Measurements from ENCODE around the gene DBNL.

The DBNL gene

GRCh38 chr7:44100458-44101302 lies 56.2 kb downstream of the DBNL start:
- DNase-seq, result no peak

GRCh38 chr7:44101303-44101965 lies 56.9 kb downstream of the DBNL start:
- DNase-seq, result no peak

- no peak for DNase-seq
These were observed 57.7 kb downstream of the DBNL start for GRCh38 chr7:44101966-44102845.

DNA sequence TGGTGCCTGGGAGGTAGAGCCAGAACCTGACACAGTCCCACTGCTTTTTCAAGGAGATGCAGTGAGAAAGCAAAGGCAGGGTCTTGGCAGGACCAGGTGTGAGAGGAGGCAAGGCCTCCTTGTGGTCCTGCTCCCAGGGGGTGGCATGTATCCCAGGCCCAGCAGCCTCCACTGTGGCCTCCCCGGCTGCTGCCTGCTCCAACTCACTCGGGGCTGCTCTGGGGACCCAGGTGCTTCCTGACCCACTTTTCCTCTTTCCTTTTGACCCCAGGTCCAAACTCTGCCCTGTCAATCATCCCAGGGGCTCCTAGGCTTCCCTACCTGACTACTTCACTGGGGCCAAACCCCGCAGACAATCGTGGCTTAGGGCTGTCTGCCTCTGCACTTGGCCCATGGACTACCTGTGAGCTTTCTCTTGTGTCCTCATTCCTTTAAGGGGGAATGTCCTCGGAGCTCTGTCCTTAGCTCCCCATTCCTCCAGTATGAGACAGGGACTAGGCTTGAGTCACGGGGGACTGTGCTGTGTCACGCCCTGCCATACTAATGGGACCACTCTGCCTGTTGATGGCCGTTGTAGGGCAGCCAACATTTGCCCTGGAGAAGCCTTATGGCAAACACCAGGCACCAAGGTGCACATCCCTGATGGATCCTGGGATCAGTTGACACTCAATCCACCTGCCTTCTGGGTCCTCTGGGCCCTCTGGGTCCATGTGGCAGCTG lies 58.5 kb downstream of the DBNL start:
- no peak for DNase-seq

- no peak for DNase-seq
These were observed 59.0 kb downstream of the DBNL start for GRCh38 chr7:44103566-44103922.

DNA sequence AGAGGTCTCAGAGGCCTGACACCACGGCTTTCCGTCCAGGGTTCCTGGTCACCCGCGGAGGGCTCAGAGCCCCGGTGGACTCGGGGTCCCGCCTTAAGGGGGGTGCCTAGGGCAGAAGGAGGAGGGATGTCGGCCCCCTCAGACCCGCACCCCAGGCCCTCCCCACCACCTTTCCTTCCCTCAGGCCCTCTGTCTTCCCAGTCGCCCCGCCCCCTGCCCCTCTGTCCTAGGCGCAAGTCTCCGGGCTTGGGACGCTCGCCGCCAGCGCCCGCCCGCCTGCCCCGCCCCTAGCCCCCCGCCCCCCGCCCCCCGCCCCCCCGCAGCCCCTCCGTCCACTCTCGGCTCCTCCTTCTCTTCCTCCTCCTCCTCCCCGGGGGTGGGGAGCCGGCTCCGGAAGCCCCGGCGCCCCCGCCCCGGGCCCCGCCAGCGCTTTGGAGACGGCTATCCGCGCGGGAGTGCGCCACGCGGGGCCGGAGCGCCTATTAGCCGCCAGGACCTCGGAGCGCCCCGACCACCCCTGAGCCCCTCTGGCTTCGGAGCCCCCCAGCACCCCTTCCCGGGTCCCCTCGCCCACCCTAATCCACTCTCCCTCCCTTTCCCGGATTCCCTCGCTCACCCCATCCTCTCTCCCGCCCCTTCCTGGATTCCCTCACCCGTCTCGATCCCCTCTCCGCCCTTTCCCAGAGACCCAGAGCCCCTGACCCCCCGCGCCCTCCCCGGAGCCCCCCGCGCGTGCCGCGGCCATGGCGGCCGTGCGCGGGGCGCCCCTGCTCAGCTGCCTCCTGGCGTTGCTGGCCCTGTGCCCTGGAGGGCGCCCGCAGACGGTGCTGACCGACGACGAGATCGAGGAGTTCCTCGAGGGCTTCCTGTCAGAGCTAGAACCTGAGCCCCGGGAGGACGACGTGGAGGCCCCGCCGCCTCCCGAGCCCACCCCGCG lies 59.7 kb downstream of the DBNL start, which contains the start of gene AEBP1:
TSS of gene AEBP1 (plus strand) at position 423 of the 937 bp plus-strand sequence. CDS start at position 744, 321 bp downstream.
- DNase-seq, result peak; percentile 21 to 42

DNA sequence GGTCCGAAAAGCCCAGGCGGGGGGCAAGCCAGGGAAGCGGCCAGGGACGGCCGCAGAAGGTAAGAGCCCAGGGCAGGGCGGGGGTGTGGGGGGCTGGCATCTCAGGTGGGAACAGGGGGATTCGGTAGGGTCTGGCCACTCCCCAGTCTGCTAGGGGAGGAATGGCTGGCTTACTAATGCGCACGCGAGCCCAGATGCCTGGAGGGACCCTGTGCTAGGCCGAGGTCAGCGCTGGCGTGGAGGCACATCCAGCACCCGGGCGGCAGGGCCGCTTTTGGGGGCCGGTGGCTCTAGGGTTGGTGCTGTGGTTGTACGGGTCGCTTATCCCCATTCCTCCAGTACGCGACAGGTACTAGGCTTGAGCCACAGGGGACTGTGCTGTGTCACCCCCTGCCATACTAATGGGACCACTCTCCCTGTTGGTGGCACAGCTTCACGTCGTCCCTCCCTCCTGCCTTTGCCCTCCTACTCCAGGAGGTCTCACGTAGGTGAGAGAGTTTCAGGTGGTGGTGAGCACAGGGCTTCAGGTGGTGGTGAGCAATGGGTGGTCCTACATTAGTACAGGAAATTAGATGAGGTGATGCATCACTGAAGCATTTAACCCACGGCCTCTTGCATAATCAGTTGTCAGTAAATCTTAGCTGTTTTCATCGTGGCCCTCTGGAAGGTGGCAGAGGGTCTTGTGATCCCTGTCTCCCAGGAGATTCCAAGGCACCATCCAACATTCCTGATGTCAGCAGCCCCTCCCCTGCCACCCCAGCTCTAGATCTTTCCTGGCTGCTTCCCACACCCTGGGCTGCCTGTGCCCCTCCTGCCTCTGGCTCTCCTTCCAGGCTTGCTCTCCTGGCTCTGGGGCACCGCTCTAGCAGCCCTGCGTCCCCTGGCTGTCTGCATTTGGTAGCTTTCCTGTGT lies 60.6 kb downstream of the DBNL start:
- DNase-seq, result no peak

- no peak for DNase-seq
These were observed 61.3 kb downstream of the DBNL start for GRCh38 chr7:44105832-44106231.

- DNase-seq, result no peak
These were observed 62.0 kb downstream of the DBNL start for GRCh38 chr7:44106311-44107065.

- no peak for DNase-seq
These were observed 62.8 kb downstream of the DBNL start for GRCh38 chr7:44107116-44107960.

DNA sequence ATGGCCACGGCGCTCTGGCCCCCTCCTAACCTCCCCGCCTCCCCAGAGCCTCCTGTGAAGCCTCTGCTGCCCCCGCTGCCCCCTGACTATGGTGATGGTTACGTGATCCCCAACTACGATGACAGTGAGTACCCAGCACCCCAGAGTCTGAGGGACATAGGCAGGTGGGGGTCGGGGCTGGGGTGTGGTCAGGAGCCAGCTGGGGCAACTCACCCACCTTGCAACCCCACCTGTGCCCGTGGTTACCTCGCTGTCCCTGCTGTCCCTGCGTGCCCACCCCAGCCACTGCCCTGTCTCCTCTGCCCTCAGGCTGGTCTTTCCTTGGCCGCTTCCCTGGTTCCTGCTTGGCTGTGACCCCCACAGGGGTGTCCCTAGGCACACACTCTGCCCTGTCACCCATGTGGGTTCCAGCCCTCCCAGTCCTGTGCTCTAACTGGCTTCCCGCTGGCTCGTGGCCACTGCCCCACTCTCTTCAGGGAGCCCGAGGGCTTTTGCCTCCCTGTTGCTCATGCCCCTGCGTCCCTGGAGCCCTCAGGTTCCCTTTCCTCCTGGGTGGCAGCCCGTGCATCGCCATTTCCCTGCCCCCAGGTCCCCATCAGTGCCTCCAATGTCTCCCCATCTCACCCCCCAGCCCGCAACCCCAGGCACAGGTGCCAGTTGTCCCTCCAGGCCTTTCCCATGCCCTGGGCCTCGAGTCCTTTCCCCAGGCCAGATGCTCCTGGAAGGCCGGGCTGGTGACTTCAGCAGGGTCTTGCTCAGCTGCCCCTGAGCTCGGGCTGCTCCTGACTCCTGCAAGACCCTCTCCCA lies 63.7 kb downstream of the DBNL start:
- no peak for DNase-seq

DNA sequence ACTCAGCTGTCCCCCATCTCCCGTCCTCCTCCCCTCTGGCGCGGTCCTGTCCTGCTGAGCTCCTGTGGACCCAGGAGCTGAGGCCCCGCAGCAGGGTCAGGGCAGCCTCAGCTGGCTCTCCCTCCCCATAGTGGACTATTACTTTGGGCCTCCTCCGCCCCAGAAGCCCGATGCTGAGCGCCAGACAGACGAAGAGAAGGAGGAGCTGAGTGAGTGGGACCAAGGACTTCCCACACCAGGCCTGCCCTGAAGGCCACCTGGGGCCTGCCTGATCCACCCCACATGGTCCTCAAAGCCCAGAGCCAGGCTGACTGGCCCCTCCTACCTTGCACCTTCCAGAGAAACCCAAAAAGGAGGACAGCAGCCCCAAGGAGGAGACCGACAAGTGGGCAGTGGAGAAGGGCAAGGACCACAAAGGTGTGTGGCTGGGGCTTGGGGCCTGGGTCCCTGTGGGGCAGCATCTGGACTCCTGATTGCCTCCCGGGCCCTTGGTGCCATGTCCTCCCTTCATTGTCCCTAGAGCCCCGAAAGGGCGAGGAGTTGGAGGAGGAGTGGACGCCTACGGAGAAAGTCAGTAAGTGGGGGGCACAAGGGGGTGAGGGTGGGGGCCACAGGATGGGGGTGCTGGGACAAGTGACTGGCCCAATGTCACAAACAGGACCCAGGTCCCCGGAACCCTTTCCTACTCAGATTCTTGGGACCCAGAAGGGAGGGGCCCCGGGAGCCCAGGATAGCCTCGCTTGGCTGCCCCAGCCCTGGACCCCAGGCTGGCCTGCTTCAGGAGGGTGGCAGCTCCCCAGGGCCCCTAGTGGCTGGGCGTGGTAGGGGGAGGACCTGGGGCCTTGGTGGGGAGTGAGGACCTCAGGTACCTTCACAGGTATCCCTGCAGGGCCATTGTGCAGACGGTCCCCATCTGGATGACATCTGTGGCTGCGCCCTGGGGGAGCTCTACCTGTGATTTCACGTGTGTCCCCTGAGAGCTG lies 64.6 kb downstream of the DBNL start:
- DNase-seq, result no peak

GRCh38 chr7:44109991-44110390 lies 65.5 kb downstream of the DBNL start:
- DNase-seq, result no peak

- no peak for DNase-seq
These were observed 66.5 kb downstream of the DBNL start for GRCh38 chr7:44110719-44111635.

Data from CD4-positive, alpha-beta T cell treated with Interleukin-1 beta for 1 hour (primary cell).